Hematopoietic multipotent progenitor cell treated with erythropoietin and hydrocortisone succinate and interleukin-3 and kit ligand, for 4 days (in vitro differentiated cells): ENCODE results near the gene HYAL4.
"Not testable (repeated sequence)": the region's sequence is repeated elsewhere in the genome, so short reads cannot be mapped to it uniquely, and the experiment has no call there.

Experiments
- DNase-seq: peaks from one replicate; pipeline ENCODE4 v3.0.0-alpha.2; 2015

HYAL4 gene

GRCh38 chr7:123844712-123845219 lies at the start of gene HYAL4:
Gene HYAL4, plus strand, starts transcription at chr7:123845169. Its CDS starts 23,105 bp downstream, at chr7:123868274.
- no peak for DNase-seq

DNA sequence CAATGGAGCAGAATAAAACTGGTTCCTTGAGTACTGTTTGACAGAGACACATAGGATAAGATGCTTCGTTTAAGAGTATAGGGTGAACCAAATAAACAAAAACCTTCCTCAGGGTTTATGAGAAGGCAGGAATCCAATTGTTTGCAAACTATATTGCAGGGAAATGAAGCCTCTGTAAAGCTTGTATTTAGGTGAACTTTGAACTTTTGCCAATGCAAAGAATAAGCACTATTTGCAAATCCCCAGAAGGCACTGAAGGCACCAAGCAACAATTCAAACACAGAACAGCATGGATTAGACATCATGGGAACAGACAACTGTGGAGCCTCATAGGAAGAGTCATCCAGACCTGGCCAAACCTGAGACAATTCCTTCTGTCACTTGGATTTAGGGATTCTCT lies 49.1 kb upstream of the HYAL4 start:
- DNase-seq, result no peak

DNA sequence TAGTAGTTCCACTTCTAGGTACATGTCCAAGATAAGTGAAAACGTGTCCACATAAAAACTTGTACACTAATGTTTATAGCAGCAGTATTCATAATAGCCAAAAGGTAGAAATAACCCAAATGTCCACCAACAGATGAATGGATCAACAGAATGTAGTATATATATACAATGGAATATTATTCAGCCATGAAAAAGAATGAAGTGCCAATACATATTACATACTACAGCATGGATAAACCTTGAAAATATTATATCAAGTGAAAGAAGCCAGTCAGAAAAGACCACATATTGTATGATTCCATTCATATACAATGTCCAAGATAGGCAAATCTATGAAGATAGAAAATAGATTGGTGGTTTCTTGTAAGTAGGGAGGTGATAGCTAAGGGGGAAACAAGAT lies 48.4 kb upstream of the HYAL4 start:
- DNase-seq, result no peak

- DNase-seq, result peak; percentile 74
These were observed 47.1 kb upstream of the HYAL4 start for GRCh38 chr7:123797673-123798531.

GRCh38 chr7:123798532-123799188 lies 46.3 kb upstream of the HYAL4 start:
- peak; percentile 6 for DNase-seq

DNA sequence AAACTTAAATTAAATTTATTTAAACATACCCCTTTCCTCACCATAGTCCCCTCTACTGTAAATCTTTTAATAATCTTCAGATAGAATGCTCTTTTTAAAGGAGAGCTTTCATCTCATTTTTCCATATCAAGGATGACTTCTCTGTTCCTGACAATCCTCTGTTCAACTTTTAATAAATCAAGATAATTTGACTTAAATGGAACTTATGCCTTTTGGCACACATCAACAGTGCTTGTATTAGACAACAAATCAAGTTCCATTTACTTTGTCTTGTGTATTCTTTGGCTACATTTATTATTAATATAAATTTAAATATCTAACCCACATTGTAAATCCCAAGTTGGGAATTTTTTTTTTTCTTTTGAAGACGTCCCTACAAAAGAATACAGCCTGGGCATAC lies 42.7 kb upstream of the HYAL4 start:
- no peak for DNase-seq

- DNase-seq, result no peak
These were observed 39.7 kb upstream of the HYAL4 start for GRCh38 chr7:123805287-123805686.

GRCh38 chr7:123809471-123809870 lies 35.5 kb upstream of the HYAL4 start:
- no peak for DNase-seq

DNA sequence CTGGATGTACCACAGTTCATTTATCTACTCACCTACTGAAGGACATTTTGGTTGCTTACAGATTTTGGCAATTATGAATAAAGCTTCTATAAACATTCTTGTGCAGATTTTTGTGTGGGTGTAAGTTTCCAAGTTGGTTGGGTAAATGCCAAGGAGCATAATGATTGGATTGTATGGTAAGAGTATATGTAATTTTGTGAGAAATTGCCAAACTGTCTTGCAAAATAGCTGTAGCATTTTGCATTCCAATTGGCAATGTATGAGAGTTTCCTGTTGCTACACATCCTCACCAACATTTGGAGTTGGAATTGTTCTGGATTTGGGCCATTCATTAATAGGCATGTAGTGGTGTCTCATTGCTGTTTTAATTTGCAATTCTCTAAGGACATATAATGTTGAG lies 33.9 kb upstream of the HYAL4 start:
- DNase-seq, result no peak

DNA sequence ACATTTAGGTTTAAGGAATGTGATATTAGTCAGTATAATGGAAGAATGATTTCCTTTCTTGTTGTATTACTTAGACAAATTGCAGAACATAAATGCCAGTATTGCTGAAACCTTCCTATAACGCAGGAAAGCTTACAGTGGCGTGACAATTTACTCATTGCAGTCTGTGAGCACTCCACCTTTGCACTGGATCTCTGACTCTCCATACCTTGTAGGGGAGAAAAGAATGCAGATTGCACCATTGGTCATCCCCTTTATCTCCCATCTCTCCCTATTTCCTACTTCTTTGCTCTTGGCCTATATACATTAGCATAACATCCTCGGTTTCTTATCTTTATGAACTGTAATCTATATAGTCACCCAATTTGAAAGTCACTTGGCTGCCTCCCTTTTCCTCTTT lies 28.1 kb upstream of the HYAL4 start:
- DNase-seq, result no peak

- DNase-seq, result no peak
These were observed 26.0 kb upstream of the HYAL4 start for GRCh38 chr7:123819001-123819400.

DNA sequence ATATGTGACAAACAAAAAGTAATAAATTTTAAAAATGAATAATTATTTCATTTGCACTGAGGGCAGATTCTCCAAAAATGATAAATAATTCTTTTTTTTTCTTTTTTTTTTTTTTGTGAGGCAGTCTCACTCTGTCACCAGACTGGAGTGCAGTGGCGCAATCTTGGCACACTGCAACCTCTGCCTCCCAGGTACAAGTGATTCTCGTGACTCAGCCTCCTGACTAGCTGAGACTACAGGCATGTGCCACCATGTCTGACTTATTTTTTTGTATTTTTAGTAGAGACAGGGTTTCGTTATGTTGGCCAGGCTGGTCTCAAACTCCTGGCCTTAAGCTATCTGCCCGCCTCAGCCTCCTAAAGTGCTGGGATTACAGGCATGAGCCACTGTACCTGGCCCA lies 25.2 kb upstream of the HYAL4 start:
- not testable (repeated sequence) for DNase-seq

DNA sequence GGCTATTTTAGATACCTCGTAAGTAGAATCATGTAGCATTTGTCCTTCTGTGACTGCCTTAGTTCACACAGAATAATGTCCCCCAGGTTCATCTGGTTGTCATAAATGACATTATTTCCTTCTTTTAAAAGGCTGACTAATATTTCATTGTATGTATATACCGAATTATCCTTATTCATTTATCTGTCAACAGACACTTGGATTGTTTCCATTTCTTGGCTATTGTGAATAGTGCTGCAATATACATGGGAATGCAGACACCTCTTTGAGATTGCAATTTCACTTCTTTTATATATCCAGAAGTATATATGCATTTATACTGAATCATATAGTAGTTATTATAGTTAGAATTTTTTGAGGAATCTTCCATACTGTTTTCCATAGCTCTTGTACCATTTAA lies 24.1 kb upstream of the HYAL4 start:
- DNase-seq, result no peak

- DNase-seq, result no peak
These were observed 23.6 kb upstream of the HYAL4 start for GRCh38 chr7:123821320-123821719.

- no peak for DNase-seq
These were observed 20.8 kb upstream of the HYAL4 start for GRCh38 chr7:123823898-123824753.

DNA sequence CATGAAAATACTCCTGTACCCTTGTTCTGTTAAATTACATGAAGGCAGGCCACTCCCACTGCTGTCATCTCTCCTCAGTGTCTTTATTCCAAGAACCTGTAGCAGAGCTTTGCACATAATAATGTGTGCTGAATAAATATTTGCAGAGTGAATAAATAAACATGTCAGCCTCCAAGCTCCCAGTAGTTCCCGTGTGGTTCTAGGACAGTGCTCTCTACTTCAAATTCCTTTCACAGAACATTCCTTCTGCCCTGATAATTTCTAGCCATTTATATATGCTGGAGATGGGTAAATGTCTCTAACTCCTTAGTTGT lies 20.3 kb upstream of the HYAL4 start:
- DNase-seq, result no peak

DNA sequence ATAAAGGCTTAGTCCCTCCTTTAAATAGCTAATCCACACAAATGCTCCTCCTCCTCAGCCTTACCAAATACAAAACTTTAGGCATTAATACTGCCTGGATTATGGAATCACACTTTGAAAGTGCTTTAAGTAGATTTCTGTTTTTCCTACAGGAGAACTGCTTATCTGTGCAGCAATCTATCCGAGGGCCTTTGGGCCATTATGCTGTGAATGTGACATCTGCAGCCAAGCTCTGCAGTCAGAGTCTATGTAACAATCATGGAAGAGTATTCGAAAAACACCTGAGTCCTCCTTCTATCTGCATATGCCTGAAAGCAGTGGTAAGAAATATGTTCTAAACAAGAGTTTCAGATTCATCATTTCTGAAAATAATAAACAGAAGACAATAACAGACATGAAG lies 16.2 kb upstream of the HYAL4 start:
- DNase-seq, result no peak

DNA sequence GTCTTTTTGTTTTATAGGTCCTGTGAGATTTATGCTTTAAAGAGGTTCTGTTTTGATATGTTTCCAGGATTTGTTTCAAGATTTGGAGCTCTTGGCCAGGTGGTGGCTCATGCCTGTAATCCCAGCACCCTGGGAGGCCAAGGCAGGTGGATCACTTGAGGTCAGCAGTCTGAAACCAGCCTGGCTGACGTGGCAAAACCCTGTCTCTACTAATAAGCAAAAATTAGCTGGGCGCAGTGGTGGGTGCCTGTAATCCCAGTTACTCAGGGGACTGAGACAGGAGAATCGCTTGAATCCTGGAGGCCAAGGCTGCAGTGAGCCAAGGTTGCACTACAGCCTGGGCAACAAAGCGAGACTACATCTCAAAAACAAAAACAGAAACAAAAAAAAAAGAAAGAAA lies 8.3 kb upstream of the HYAL4 start:
- DNase-seq, result no peak

- not testable (repeated sequence) for DNase-seq
These were observed 5.9 kb upstream of the HYAL4 start for GRCh38 chr7:123839106-123839505.

GRCh38 chr7:123844142-123844541 lies 827 bp upstream of the HYAL4 start:
- DNase-seq, result not testable (repeated sequence)

GRCh38 chr7:123845823-123846216 lies 851 bp downstream of the HYAL4 start:
- DNase-seq, result no peak

GRCh38 chr7:123846217-123846891 lies 1.4 kb downstream of the HYAL4 start:
- no peak for DNase-seq

DNA sequence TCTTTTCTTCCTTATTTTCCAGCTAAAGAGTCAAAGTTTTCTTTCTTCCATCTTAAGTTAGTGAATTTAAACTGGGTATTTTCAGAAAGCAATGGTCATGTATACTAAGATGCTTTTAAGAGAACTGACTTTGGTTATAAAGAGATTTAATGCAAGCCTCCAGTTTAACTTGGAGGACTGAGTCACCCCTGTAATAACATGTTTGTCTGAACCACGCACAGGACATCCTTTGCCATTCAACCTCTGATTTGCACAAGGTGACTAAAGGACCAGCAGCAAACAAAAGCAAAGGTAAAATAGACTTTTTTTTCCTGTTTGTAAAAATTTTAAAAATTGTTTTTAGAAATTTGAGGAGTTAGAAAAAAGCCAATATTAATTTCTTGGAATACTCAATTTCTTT lies 2.9 kb downstream of the HYAL4 start:
- DNase-seq, result no peak
